ENCODE data around the gene AP2A2. TPM values are rescaled to one million over a fixed set of nuclear protein-coding genes. Genes with fewer than 3 reads are reported as not detected.

Gene AP2A2
- polyA plus RNA-seq, 1 experiment, result 76.5 TPM

GRCh38 chr11:883527-883926 is 42.1 kb upstream of the AP2A2 start:
- no peaks in the 10 kb centered on the region for H3K27me3 ChIP-seq (ENCODE audit: control insufficient read depth, insufficient read depth, low read length)
- DNase-seq (ENCODE audit: low read depth), result no peak
- H3K4me3 ChIP-seq (ENCODE audit: low read depth, low read length), result no peak overlapping the region
- TF ChIP-seq, protein P1, sequence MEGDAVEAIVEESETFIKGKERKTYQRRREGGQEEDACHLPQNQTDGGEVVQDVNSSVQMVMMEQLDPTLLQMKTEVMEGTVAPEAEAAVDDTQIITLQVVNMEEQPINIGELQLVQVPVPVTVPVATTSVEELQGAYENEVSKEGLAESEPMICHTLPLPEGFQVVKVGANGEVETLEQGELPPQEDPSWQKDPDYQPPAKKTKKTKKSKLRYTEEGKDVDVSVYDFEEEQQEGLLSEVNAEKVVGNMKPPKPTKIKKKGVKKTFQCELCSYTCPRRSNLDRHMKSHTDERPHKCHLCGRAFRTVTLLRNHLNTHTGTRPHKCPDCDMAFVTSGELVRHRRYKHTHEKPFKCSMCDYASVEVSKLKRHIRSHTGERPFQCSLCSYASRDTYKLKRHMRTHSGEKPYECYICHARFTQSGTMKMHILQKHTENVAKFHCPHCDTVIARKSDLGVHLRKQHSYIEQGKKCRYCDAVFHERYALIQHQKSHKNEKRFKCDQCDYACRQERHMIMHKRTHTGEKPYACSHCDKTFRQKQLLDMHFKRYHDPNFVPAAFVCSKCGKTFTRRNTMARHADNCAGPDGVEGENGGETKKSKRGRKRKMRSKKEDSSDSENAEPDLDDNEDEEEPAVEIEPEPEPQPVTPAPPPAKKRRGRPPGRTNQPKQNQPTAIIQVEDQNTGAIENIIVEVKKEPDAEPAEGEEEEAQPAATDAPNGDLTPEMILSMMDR (IDR thresholded peaks at IDR 0.05; ENCODE audit: insufficient read depth, low read depth, low read length), result no peak
- POLR2A ChIA-PET, result no interaction called here
- CTCF ChIA-PET, result no interaction called here
- peaks cover 13% of the 10 kb centered on the region for H3K36me3 ChIP-seq (ENCODE audit: control insufficient read depth, insufficient read depth, low read length)

DNA sequence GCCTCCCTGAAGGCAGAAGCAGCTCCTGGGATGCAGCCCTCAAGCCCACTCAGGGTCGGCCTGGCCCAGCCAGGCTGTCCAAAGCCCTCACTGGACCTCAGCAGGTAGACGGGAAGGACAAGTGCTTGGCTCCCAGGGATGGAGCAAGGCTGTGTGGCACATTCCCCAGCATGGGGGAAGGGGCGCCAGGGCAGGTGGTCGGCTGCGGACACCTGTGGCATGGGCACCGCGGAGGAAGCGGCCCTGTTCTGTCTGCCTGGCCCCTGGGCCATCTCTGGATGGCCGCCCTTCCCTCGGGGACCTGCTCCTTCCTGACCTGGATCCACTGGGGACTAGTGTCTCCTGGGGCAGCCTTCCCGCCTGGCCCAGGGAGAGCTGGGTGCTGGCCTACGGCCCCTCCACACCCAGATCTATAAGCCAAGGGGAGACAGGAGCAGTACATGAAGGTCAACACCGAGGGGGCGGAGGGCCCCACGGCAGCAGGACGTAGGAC is 41.0 kb upstream of the AP2A2 start:
- H3K27me3 ChIP-seq (ENCODE audit: control insufficient read depth, insufficient read depth, low read length), result no peaks in the 10 kb centered on the region
- no peak overlapping the region for H3K4me3 ChIP-seq (ENCODE audit: low read depth, low read length)
- no peak for DNase-seq (ENCODE audit: low read depth)
- H3K36me3 ChIP-seq (ENCODE audit: control insufficient read depth, insufficient read depth, low read length), result peaks cover 11% of the 10 kb centered on the region
- CTCF ChIA-PET, result no interaction called here
- POLR2A ChIA-PET, result no interaction called here
- TF ChIP-seq, protein P1 (IDR thresholded peaks at IDR 0.05; ENCODE audit: insufficient read depth, low read depth, low read length), result no peak

- peaks cover 10% of the 10 kb centered on the region for H3K36me3 ChIP-seq (ENCODE audit: control insufficient read depth, insufficient read depth, low read length)
- ChIA-PET POLR2A (no interaction called here), CTCF (interaction anchor here (1.3 kb wide), 1 partner anchor 13 kb away, joined by 4 read pairs; no protein-coding TSS in a partner anchor)
- no peak for DNase-seq (ENCODE audit: low read depth)
- no peaks in the 10 kb centered on the region for H3K27me3 ChIP-seq (ENCODE audit: control insufficient read depth, insufficient read depth, low read length)
- TF ChIP-seq, protein P1 (IDR thresholded peaks at IDR 0.05; ENCODE audit: insufficient read depth, low read depth, low read length), result no peak
- H3K4me3 ChIP-seq (ENCODE audit: low read depth, low read length), result no peak overlapping the region
Observed at GRCh38 chr11:886568-886967, 39.1 kb upstream of the AP2A2 start.

GRCh38 chr11:887589-887988 is 38.1 kb upstream of the AP2A2 start:
- TF ChIP-seq, protein P1 (IDR thresholded peaks at IDR 0.05; ENCODE audit: insufficient read depth, low read depth, low read length), result no peak
- Histone ChIP-seq H3K36me3 (ENCODE audit: control insufficient read depth, insufficient read depth, low read length) (peaks cover 10% of the 10 kb centered on the region), H3K4me3 (ENCODE audit: low read depth, low read length) (no peak overlapping the region), H3K27me3 (ENCODE audit: control insufficient read depth, insufficient read depth, low read length) (no peaks in the 10 kb centered on the region)
- CTCF ChIA-PET, result interaction anchor here (1.6 kb wide), 1 partner anchor 11 kb away, joined by 6 read pairs; no protein-coding TSS in a partner anchor
- DNase-seq (ENCODE audit: low read depth), result no peak
- POLR2A ChIA-PET, result no interaction called here

- POLR2A ChIA-PET, result no interaction called here
- H3K4me3 ChIP-seq (ENCODE audit: low read depth, low read length), result no peak overlapping the region
- H3K27me3 ChIP-seq (ENCODE audit: control insufficient read depth, insufficient read depth, low read length), result no peaks in the 10 kb centered on the region
- TF ChIP-seq, protein P1 (IDR thresholded peaks at IDR 0.05; ENCODE audit: insufficient read depth, low read depth, low read length), result no peak
- no peak for DNase-seq (ENCODE audit: low read depth)
- CTCF ChIA-PET, result interaction anchor here (0.7 to 1.6 kb wide), 3 partner anchors 10 to 161 kb away, joined by 3 to 6 read pairs (median 5); no protein-coding TSS in a partner anchor
- peaks cover 10% of the 10 kb centered on the region for H3K36me3 ChIP-seq (ENCODE audit: control insufficient read depth, insufficient read depth, low read length)
Observed at GRCh38 chr11:888310-889212, 37.1 kb upstream of the AP2A2 start.

Measured in BJ (cell line).